Liver (tissue), 9 donors: ENCODE measurements around the gene HTR3C. TPM values are rescaled to one million over a fixed set of nuclear protein-coding genes. Genes with fewer than 3 reads are reported as not detected.

Source experiments
- DNase-seq: peaks from one replicate; pipeline ENCODE4 v3.0.0-alpha.2; 2017; ENCODE audit warnings: low spot score
- H3K27ac ChIP-seq, 2 donors: one replicate each; pipeline ENCODE4 v1.7.0; 2013; ENCODE audit warnings: inconsistent platforms in 2 of 2, low read length in 2 of 2, control low read depth in 1 of 2, low read depth in 1 of 2, mild to moderate bottlenecking in 1 of 2
- H3K27me3 ChIP-seq, 4 donors: one replicate each; pipeline versions ENCODE4 v1.6.1 to v1.7.0; 2013; ENCODE audit warnings: low read length in 3 of 4, inconsistent platforms in 1 of 4, mild to moderate bottlenecking in 1 of 4, moderate library complexity in 1 of 4; ENCODE audit not compliant: control insufficient read depth in 4 of 4, insufficient read depth in 4 of 4
- H3K36me3 ChIP-seq, 4 donors: one replicate each; pipeline versions ENCODE4 v1.6.1 to v1.7.0; 2013; ENCODE audit warnings: low read length in 3 of 4, mild to moderate bottlenecking in 3 of 4, low read depth in 1 of 4, moderate library complexity in 1 of 4; ENCODE audit not compliant: control insufficient read depth in 4 of 4, insufficient read depth in 3 of 4
- H3K4me1 ChIP-seq, 4 donors: one replicate each; pipeline versions ENCODE4 v1.6.1 to v1.7.0; 2013; ENCODE audit warnings: low read length in 3 of 4, mild to moderate bottlenecking in 3 of 4, moderate library complexity in 1 of 4; ENCODE audit not compliant: control insufficient read depth in 4 of 4, insufficient read depth in 4 of 4
- H3K4me3 ChIP-seq, 3 donors: one replicate each; pipeline versions ENCODE4 v1.6.1 to v1.7.0; 2013; ENCODE audit warnings: low read length in 3 of 3, control low read depth in 1 of 3, low read depth in 1 of 3, mild to moderate bottlenecking in 1 of 3
- H3K9ac ChIP-seq, 2 donors: one replicate each; pipeline ENCODE4 v1.7.0; 2013; ENCODE audit warnings: low read length in 2 of 2, mild to moderate bottlenecking in 2 of 2, moderate library complexity in 2 of 2, control low read depth in 1 of 2, low read depth in 1 of 2
- H3K9me3 ChIP-seq, 4 donors: one replicate each; pipeline versions ENCODE4 v1.6.1 to v1.7.0; 2013; ENCODE audit warnings: low read length in 3 of 4; ENCODE audit not compliant: control insufficient read depth in 4 of 4
- ATF3 ChIP-seq: IDR thresholded peaks from 2 replicates; pipeline ENCODE4 v1.6.1; 2016; ENCODE audit warnings: antibody characterized with exemption
- CTCF ChIP-seq: fragments of 150-350 bp; IDR thresholded peaks from 2 replicates; pipeline ENCODE4 v1.5.1; 2017; ENCODE audit warnings: improper control_type of control experiment, low read depth, low read length; ENCODE audit not compliant: missing input control
- EGR1 ChIP-seq, 2 donors: IDR thresholded peaks; 2 replicates each; pipeline ENCODE4 v1.6.1; 2016 to 2018; ENCODE audit warnings: antibody characterized with exemption in 2 of 2, low read depth in 2 of 2
- FOXA1 ChIP-seq: IDR thresholded peaks from 2 replicates; pipeline ENCODE4 v1.6.1; 2016; ENCODE audit warnings: antibody characterized with exemption
- FOXA2 ChIP-seq: IDR thresholded peaks from 2 replicates; pipeline ENCODE4 v1.6.1; 2016; ENCODE audit warnings: antibody characterized with exemption
- GABPA ChIP-seq, 2 donors: IDR thresholded peaks in 1 of 2; conservative IDR thresholded peaks in 1 of 2; 2 replicates each; pipeline ENCODE4 v1.6.1; 2016; ENCODE audit warnings: antibody characterized with exemption in 2 of 2, mild to moderate bottlenecking in 1 of 2, moderate library complexity in 1 of 2
- HNF4A ChIP-seq, 2 donors: conservative IDR thresholded peaks; 2 replicates each; pipeline ENCODE4 v1.6.1; 2016; ENCODE audit warnings: antibody characterized with exemption in 2 of 2, mild to moderate bottlenecking in 2 of 2
- HNF4G ChIP-seq: IDR thresholded peaks from 2 replicates; pipeline ENCODE4 v1.6.1; 2016; ENCODE audit warnings: antibody characterized with exemption
- JUND ChIP-seq, 2 donors: IDR thresholded peaks; 2 replicates each; pipeline ENCODE4 v1.6.1; 2016; ENCODE audit warnings: antibody characterized with exemption in 2 of 2
- MAX ChIP-seq: IDR thresholded peaks from 2 replicates; pipeline ENCODE4 v1.6.1; 2016; ENCODE audit warnings: antibody characterized with exemption
- NR2F2 ChIP-seq: IDR thresholded peaks from 2 replicates; pipeline ENCODE4 v1.6.1; 2016; ENCODE audit warnings: antibody characterized with exemption
- RAD21 ChIP-seq, 2 donors: IDR thresholded peaks; 2 replicates each; pipeline ENCODE4 v1.6.1; 2016; ENCODE audit warnings: antibody characterized with exemption in 2 of 2, mild to moderate bottlenecking in 2 of 2
- REST ChIP-seq: IDR thresholded peaks from 2 replicates; pipeline ENCODE4 v1.6.1; 2016; ENCODE audit warnings: antibody characterized with exemption, mild to moderate bottlenecking
- RXRA ChIP-seq, 2 donors: IDR thresholded peaks; 2 replicates each; pipeline ENCODE4 v1.6.1; 2017 to 2018; ENCODE audit warnings: antibody characterized with exemption in 2 of 2, mild to moderate bottlenecking in 1 of 2
- SP1 ChIP-seq: IDR thresholded peaks from 2 replicates; pipeline ENCODE4 v1.6.1; 2018; ENCODE audit warnings: antibody characterized with exemption, mild to moderate bottlenecking
- TAF1 ChIP-seq: conservative IDR thresholded peaks from 2 replicates; pipeline ENCODE4 v1.6.1; 2016; ENCODE audit warnings: antibody characterized with exemption, mild to moderate bottlenecking
- YY1 ChIP-seq: IDR thresholded peaks from 2 replicates; pipeline ENCODE4 v1.6.1; 2016; ENCODE audit warnings: antibody characterized with exemption, mild to moderate bottlenecking
- ZBTB33 ChIP-seq: IDR thresholded peaks from 2 replicates; pipeline ENCODE4 v1.6.1; 2016; ENCODE audit warnings: antibody characterized with exemption
- WGBS: extraction: QIAGEN DNeasy Blood & Tissue Kit; methylation state at CpG from one replicate; pipeline ENCODE4 v1.1.7; 2013; 5-methylcytosine and 5-hydroxymethylcytosine counted together
- polyA plus RNA-seq, 2 donors: library from polyadenylated mRNA; stranded (reverse) in 1 of 2; unstranded in 1 of 2; fragments of 200-250 nt in 1 of 2; fragments of >200 nt in 1 of 2; fragmentation: Nextera tagmentation in 1 of 2; extraction: Ambion mirVana in 1 of 2; gene quantifications; one replicate each; pipeline versions ENCODE4 v1.2.1 to v1.2.3, GENCODE V29; 2013 to 2015
- total RNA-seq, 2 donors: library from RNA; depleted of rRNA; stranded (reverse); fragments of >200 nt; gene quantifications; one replicate each; pipeline ENCODE4 v1.2.3, GENCODE V29; 2014
- donor health status: healthy.
- donor health status: healthy.
- donor health status: healthy.
- donor health status: healthy.
- donor health status: healthy.

The HTR3C gene
- total and polyA plus RNA-seq, 4 donors = not detected

- Histone ChIP-seq H3K4me1 (no peaks in the 10 kb centered on the region), H3K27me3 (no peaks in the 10 kb centered on the region), H3K9ac (no peak overlapping the region), H3K4me3 (no peak overlapping the region), H3K9me3 (no peaks in the 10 kb centered on the region), H3K27ac (no peak overlapping the region), H3K36me3 (no peaks in the 10 kb centered on the region)
- WGBS = 85% methylated on average over 4 of the region's 4 CpGs
- TF ChIP-seq RXRA (IDR thresholded peaks at IDR 0.05) = no peak
- no peak for TF ChIP-seq EGR1 (IDR thresholded peaks at IDR 0.05; ENCODE audit: low read depth in 2 of 2)
- TF ChIP-seq GABPA (IDR thresholded peaks at IDR 0.05 in 1 of 2, conservative IDR thresholded peaks at IDR 0.05 in 1 of 2) = no peak
- no peak for TF ChIP-seq RAD21 (IDR thresholded peaks at IDR 0.05)
- TF ChIP-seq JUND (IDR thresholded peaks at IDR 0.05) = no peak
- no peak for TF ChIP-seq TAF1
- TF ChIP-seq SP1 = no peak
- TF ChIP-seq REST = no peak
- TF ChIP-seq FOXA2 = no peak
- TF ChIP-seq CTCF = no peak
- TF ChIP-seq HNF4G = no peak
- TF ChIP-seq HNF4A (conservative IDR thresholded peaks at IDR 0.05) = no peak
- no peak for TF ChIP-seq NR2F2
- no peak for TF ChIP-seq YY1
- TF ChIP-seq FOXA1 = no peak
- DNase-seq = no peak
Observed at GRCh38 chr3:184073621-184074020, 20.8 kb downstream of the HTR3C start.

- TF ChIP-seq TAF1 = no peak
- no peak for TF ChIP-seq MAX
- TF ChIP-seq REST = no peak
- TF ChIP-seq ZBTB33 = no peak
- no peak for TF ChIP-seq GABPA (IDR thresholded peaks at IDR 0.05 in 1 of 2, conservative IDR thresholded peaks at IDR 0.05 in 1 of 2)
- no peak for TF ChIP-seq ATF3
- no peak for TF ChIP-seq NR2F2
- no peak for TF ChIP-seq YY1
- TF ChIP-seq FOXA2 = no peak
- TF ChIP-seq HNF4G = no peak
- TF ChIP-seq RAD21 (IDR thresholded peaks at IDR 0.05) = no peak
- TF ChIP-seq RXRA (IDR thresholded peaks at IDR 0.05) = no peak
- no peak for TF ChIP-seq FOXA1
- no peak for TF ChIP-seq SP1
- no peak for TF ChIP-seq CTCF
- 95% methylated on average over 6 of the region's 6 CpGs for WGBS
- Histone ChIP-seq H3K9ac (no peak overlapping the region), H3K4me3 (no peak overlapping the region), H3K27ac (no peak overlapping the region), H3K36me3 (no peaks in the 10 kb centered on the region), H3K4me1 (no peaks in the 10 kb centered on the region), H3K27me3 (no peaks in the 10 kb centered on the region), H3K9me3 (no peaks in the 10 kb centered on the region)
- DNase-seq = no peak
Observed at GRCh38 chr3:184075901-184076300, 23.1 kb downstream of the HTR3C start.
